GM18907 (cell line): ENCODE measurements around the gene SYNE1.

Source experiments
- ATAC-seq: cut with Tn5 transposase; IDR thresholded peaks from one replicate; pipeline ENCODE4 v1.9.1; 2021; ENCODE audit warnings: mild to moderate bottlenecking, moderate library complexity; ENCODE audit not compliant: unreplicated experiment

The SYNE1 gene

GRCh38 chr6:152295346-152295745, 341.8 kb downstream of the SYNE1 start:
- ATAC-seq = no peak

GRCh38 chr6:152293404-152293803, 343.8 kb downstream of the SYNE1 start:
- ATAC-seq = no peak

GRCh38 chr6:152292555-152292954, 344.6 kb downstream of the SYNE1 start:
- ATAC-seq = no peak

GRCh38 chr6:152290693-152291092, 346.5 kb downstream of the SYNE1 start:
- ATAC-seq = no peak

GRCh38 chr6:152277826-152278329, 359.3 kb downstream of the SYNE1 start:
- no peak for ATAC-seq

GRCh38 chr6:152273638-152274037, 363.5 kb downstream of the SYNE1 start:
- no peak for ATAC-seq

GRCh38 chr6:152273002-152273401, 364.2 kb downstream of the SYNE1 start:
- ATAC-seq = no peak

- no peak for ATAC-seq
Observed at GRCh38 chr6:152272486-152272885, 364.7 kb downstream of the SYNE1 start.

- ATAC-seq = peak; percentile 66
Observed at GRCh38 chr6:152271776-152272464, 365.2 kb downstream of the SYNE1 start.

GRCh38 chr6:152270301-152270925, 366.7 kb downstream of the SYNE1 start:
- no peak for ATAC-seq

- no peak for ATAC-seq
Observed at GRCh38 chr6:152268846-152269442, 368.2 kb downstream of the SYNE1 start.

GRCh38 chr6:152267967-152268845, 369.0 kb downstream of the SYNE1 start:
- ATAC-seq = no peak

GRCh38 chr6:152265651-152266050, 371.5 kb downstream of the SYNE1 start:
- ATAC-seq = no peak

- ATAC-seq = no peak
Observed at GRCh38 chr6:152263582-152263981, 373.6 kb downstream of the SYNE1 start.

- ATAC-seq = no peak
Observed at GRCh38 chr6:152261179-152261578, 376.0 kb downstream of the SYNE1 start.

GRCh38 chr6:152259234-152259633, 377.9 kb downstream of the SYNE1 start:
- no peak for ATAC-seq

GRCh38 chr6:152257581-152257980, 379.6 kb downstream of the SYNE1 start:
- no peak for ATAC-seq

GRCh38 chr6:152250127-152250526, 387.0 kb downstream of the SYNE1 start:
- ATAC-seq = no peak

GRCh38 chr6:152248980-152249379, 388.2 kb downstream of the SYNE1 start:
- ATAC-seq = no peak

GRCh38 chr6:152246554-152247337, 390.4 kb downstream of the SYNE1 start:
- no peak for ATAC-seq
